Mesendoderm (in vitro differentiated cells): ENCODE results near the gene NEUROG1.

Source experiments
- DNase-seq: peaks from one replicate; pipeline ENCODE4 v3.0.0; 2013
- H2AK5ac ChIP-seq: 2 replicates; pipeline ENCODE4 v1.6.1; 2013; ENCODE audit warnings: low read length, inconsistent platforms
- H2BK120ac ChIP-seq: 2 replicates; pipeline ENCODE4 v1.6.1; 2013; ENCODE audit warnings: low read depth, mild to moderate bottlenecking, low read length, moderate library complexity, mixed read lengths
- H2BK15ac ChIP-seq: replicated peaks from 2 replicates; pipeline ENCODE4 v1.6.1; 2013; ENCODE audit warnings: low read depth, mild to moderate bottlenecking, moderate library complexity
- H2BK5ac ChIP-seq: 2 replicates; pipeline ENCODE4 v1.6.1; 2013; ENCODE audit warnings: low read length, inconsistent platforms
- H3K18ac ChIP-seq: 2 replicates; pipeline ENCODE4 v1.6.1; 2013; ENCODE audit warnings: mild to moderate bottlenecking, low read length, mixed read lengths
- H3K23ac ChIP-seq: one replicate; pipeline ENCODE4 v1.6.1; 2013; ENCODE audit warnings: low read length
- H3K27ac ChIP-seq: 2 replicates; pipeline ENCODE4 v1.5.1; 2013; ENCODE audit warnings: low read depth, mild to moderate bottlenecking, inconsistent platforms, low read length, moderate library complexity
- H3K27me3 ChIP-seq: 2 replicates; pipeline ENCODE4 v1.6.1; 2013; ENCODE audit warnings: low read length, control low read depth, mild to moderate bottlenecking, inconsistent platforms; ENCODE audit not compliant: insufficient read depth, poor library complexity
- H3K36me3 ChIP-seq: 2 replicates; pipeline ENCODE4 v1.6.1; 2013; ENCODE audit warnings: low read length, inconsistent platforms; ENCODE audit not compliant: control insufficient read depth, insufficient read depth
- H3K4ac ChIP-seq: one replicate; pipeline ENCODE4 v1.6.1; 2013; ENCODE audit warnings: low read depth, mild to moderate bottlenecking, low read length, moderate library complexity
- H3K4me1 ChIP-seq: 2 replicates; pipeline ENCODE4 v1.6.1; 2013; ENCODE audit warnings: low read depth, low read length, inconsistent platforms; ENCODE audit not compliant: control insufficient read depth
- H3K4me2 ChIP-seq: 2 replicates; pipeline ENCODE4 v1.6.1; 2013; ENCODE audit warnings: low read length
- H3K4me3 ChIP-seq: 2 replicates; pipeline ENCODE4 v1.5.1; 2013; ENCODE audit warnings: mild to moderate bottlenecking, low read length
- H3K56ac ChIP-seq: one replicate; pipeline ENCODE4 v1.6.1; 2013; ENCODE audit warnings: low read length
- H3K79me1 ChIP-seq: 2 replicates; pipeline ENCODE4 v1.6.1; 2013; ENCODE audit warnings: low read length, inconsistent platforms
- H3K79me2 ChIP-seq: 2 replicates; pipeline ENCODE4 v1.6.1; 2013; ENCODE audit warnings: mild to moderate bottlenecking, low read length; ENCODE audit not compliant: control insufficient read depth, insufficient read depth
- H3K9ac ChIP-seq: 2 replicates; pipeline ENCODE4 v1.6.1; 2013; ENCODE audit warnings: low read length, inconsistent platforms
- H4K5ac ChIP-seq: one replicate; pipeline ENCODE4 v1.6.1; 2013; ENCODE audit warnings: low read length
- H4K8ac ChIP-seq: one replicate; pipeline ENCODE4 v1.6.1; 2013; ENCODE audit warnings: low read depth, mild to moderate bottlenecking, control low read depth, low read length, moderate library complexity
- WGBS: extraction: QIAGEN DNeasy Blood & Tissue Kit; methylation state at CpG from one replicate; pipeline ENCODE4 v1.1.7; 2013; ENCODE audit warnings: low lambda C conversion rate, missing lambda C conversion rate; ENCODE audit not compliant: insufficient coverage; ENCODE audit errors: extremely low coverage; 5-methylcytosine and 5-hydroxymethylcytosine counted together

NEUROG1 gene

DNA sequence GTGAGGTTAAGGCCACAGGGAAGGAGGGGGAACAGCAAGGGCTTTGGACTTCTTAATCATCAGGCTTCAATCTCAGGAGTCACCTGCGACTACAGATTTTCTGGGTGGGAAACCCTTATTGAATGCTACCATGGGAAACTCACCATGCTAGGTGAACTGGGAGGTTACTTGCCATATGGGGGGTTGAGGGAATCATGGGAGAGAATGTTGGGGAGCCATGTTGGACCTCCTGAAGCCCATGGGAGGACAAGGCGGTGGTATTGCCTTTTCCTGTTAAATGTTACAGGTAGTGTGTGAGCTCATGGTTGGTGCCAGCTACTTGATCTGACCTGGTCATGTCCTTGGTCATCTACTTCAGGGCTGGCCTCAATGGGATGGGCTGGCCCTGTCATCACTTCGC lies 31.4 kb downstream of the NEUROG1 start:
- H3K36me3 ChIP-seq, result no peaks in the 10 kb centered on the region
- WGBS, result no CpG with 5 or more reads among the region's 3 CpGs
- peaks cover 22% of the 10 kb centered on the region for H3K27me3 ChIP-seq

DNA sequence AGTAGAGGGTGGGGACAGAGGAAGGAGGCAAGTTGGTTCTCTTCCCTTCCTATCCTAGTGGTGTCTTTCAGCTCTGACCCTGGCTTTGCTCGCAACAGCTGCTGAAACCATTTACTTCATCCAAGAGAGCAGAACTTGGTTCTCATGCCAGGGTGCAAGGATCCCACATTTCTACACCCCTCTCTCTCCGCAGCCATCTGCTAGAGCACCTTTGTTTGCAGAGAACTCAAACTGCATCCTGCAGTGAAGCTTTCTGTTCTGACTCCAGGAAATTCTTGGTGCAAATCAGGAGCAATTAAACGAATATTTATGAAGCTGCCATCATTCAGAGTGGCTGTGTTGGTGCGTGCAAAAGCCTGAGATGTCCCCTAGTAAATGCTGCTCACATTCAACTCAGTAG lies 31.9 kb downstream of the NEUROG1 start:
- Histone ChIP-seq H2AK5ac (no peak overlapping the region), H3K56ac (no peak overlapping the region), H3K9ac (no peak overlapping the region), H4K8ac (no peak overlapping the region), H3K4me2 (no peak overlapping the region), H3K4me3 (no peak overlapping the region), H3K27ac (no peak overlapping the region), H3K79me1 (no peaks in the 10 kb centered on the region), H3K36me3 (no peaks in the 10 kb centered on the region), H3K4me1 (no peaks in the 10 kb centered on the region), H2BK15ac (no peak overlapping the region), H3K4ac (no peak overlapping the region), H3K18ac (no peak overlapping the region), H2BK5ac (no peak overlapping the region), H3K27me3 (peaks cover 23% of the 10 kb centered on the region), H3K23ac (no peak overlapping the region), H2BK120ac (no peak overlapping the region), H4K5ac (no peak overlapping the region), H3K79me2 (no peaks in the 10 kb centered on the region)
- DNase-seq, result no peak
- WGBS, result no CpG with 5 or more reads among the region's 4 CpGs

More for the DNA sequence above, 31.4 kb downstream of the NEUROG1 start:
- no peaks in the 10 kb centered on the region for H3K4me1 ChIP-seq
- H2BK15ac ChIP-seq, result no peak overlapping the region
- no peak overlapping the region for H4K5ac ChIP-seq
- no peak overlapping the region for H3K9ac ChIP-seq
- no peaks in the 10 kb centered on the region for H3K79me1 ChIP-seq
- H3K23ac ChIP-seq, result no peak overlapping the region
- H2AK5ac ChIP-seq, result no peak overlapping the region
- H2BK5ac ChIP-seq, result no peak overlapping the region
- H3K4ac ChIP-seq, result no peak overlapping the region
- no peak overlapping the region for H3K56ac ChIP-seq
- no peak overlapping the region for H3K27ac ChIP-seq
- no peak for DNase-seq
- H3K79me2 ChIP-seq, result no peaks in the 10 kb centered on the region
- H3K18ac ChIP-seq, result no peak overlapping the region
- H2BK120ac ChIP-seq, result no peak overlapping the region
- no peak overlapping the region for H3K4me2 ChIP-seq
- no peak overlapping the region for H4K8ac ChIP-seq
- H3K4me3 ChIP-seq, result no peak overlapping the region

DNA sequence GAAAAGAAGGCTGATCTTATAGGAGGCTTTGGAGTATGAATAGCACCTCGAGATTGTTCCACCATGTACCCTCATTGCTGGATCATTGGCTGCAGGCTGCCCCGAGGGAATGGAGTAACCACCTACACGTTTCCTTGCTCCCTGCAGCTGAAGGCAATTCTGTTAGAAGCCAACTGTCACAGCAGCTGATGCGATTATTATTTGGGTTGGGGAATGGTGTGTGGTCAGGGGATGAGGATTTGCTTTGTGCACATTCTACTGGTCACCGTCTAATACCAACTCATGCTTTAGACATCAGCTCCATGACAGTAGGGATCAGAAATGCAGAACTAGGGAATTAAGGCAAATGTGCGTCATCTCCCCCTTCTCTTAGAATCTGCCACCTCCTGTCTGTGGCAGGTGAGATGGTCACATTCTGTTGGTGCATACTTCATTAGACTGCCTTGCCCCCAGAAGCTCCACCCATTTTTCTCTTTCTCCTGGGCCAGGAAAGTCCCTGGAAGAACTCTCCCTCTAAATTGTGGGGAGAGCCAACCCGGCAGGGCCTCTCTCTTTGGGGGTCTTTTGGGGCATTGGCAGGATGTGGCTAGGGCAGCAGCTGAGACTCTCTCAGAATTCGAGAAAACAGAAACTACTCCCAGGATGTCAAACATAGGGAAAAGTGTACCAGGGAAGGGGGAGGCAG lies 32.8 kb downstream of the NEUROG1 start:
- Histone ChIP-seq H2BK120ac (no peak overlapping the region), H3K4ac (no peak overlapping the region), H4K5ac (no peak overlapping the region), H2AK5ac (no peak overlapping the region), H2BK15ac (no peak overlapping the region), H3K9ac (no peak overlapping the region), H3K27me3 (peaks cover 16% of the 10 kb centered on the region), H3K18ac (no peak overlapping the region), H3K23ac (no peak overlapping the region), H3K4me3 (no peak overlapping the region), H3K4me1 (no peaks in the 10 kb centered on the region), H3K56ac (no peak overlapping the region), H4K8ac (no peak overlapping the region), H3K4me2 (no peak overlapping the region), H3K79me2 (no peaks in the 10 kb centered on the region), H2BK5ac (no peak overlapping the region), H3K79me1 (no peaks in the 10 kb centered on the region), H3K27ac (no peak overlapping the region), H3K36me3 (no peaks in the 10 kb centered on the region)
- no CpG with 5 or more reads among the region's 8 CpGs for WGBS
- DNase-seq, result no peak

DNA sequence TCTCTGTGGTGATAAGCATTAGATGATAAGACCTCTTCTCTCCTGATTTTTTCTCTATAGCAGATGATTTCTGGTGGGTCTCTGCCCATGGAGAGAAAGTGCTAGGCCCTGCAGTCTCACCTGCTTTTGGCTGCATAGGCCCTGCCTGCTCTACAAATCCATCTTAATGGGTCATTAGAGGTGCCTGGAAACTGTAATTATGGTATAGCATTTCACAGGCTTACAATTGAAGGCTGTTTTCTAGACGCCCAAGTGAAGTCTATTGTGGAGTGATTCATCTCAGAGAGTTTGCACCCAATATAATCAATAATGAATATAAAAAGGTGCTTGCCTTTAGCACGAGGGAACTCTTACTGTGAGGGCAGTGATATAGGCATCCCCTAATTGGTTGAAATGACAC lies 33.8 kb downstream of the NEUROG1 start:
- Histone ChIP-seq H3K36me3 (no peaks in the 10 kb centered on the region), H3K9ac (no peak overlapping the region), H3K23ac (no peak overlapping the region), H3K4me1 (no peaks in the 10 kb centered on the region), H3K4me3 (no peak overlapping the region), H2BK5ac (no peak overlapping the region), H3K79me1 (no peaks in the 10 kb centered on the region), H2BK15ac (no peak overlapping the region), H3K27ac (no peak overlapping the region), H3K18ac (no peak overlapping the region), H3K4me2 (no peak overlapping the region), H2BK120ac (no peak overlapping the region), H3K56ac (no peak overlapping the region), H3K27me3 (peaks cover 18% of the 10 kb centered on the region), H4K8ac (no peak overlapping the region), H2AK5ac (no peak overlapping the region), H3K4ac (no peak overlapping the region), H3K79me2 (no peaks in the 10 kb centered on the region), H4K5ac (no peak overlapping the region)
- DNase-seq, result no peak
- WGBS, result no CpG with 5 or more reads among the region's 2 CpGs

DNA sequence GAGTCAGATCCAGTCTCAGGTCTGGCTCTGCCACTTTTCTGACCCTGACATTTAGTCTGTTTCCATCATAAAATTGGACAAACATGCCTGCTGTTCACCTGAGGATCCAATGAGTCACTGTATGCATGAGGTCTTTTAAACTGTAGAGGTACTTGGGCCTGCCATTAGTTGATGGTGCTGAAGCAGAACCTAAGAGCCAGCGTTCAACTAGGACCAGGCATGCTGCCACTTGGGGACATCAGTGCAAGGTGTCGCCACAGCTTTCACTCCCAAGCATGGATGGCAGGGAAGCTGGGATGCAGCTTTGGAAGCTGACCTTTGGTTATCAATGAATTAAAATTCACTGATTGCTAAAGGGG lies 37.1 kb downstream of the NEUROG1 start:
- Histone ChIP-seq H2AK5ac (no peak overlapping the region), H3K4me2 (no peak overlapping the region), H4K8ac (no peak overlapping the region), H3K36me3 (no peaks in the 10 kb centered on the region), H4K5ac (no peak overlapping the region), H3K79me2 (no peaks in the 10 kb centered on the region), H3K23ac (no peak overlapping the region), H3K27ac (no peak overlapping the region), H3K56ac (no peak overlapping the region), H3K9ac (no peak overlapping the region), H2BK15ac (no peak overlapping the region), H3K27me3 (peaks cover 24% of the 10 kb centered on the region), H3K18ac (no peak overlapping the region), H3K4me1 (no peaks in the 10 kb centered on the region), H3K79me1 (no peaks in the 10 kb centered on the region), H2BK5ac (no peak overlapping the region), H3K4me3 (no peak overlapping the region), H3K4ac (no peak overlapping the region), H2BK120ac (no peak overlapping the region)
- DNase-seq, result no peak
- WGBS, result no CpG with 5 or more reads among the region's 2 CpGs

DNA sequence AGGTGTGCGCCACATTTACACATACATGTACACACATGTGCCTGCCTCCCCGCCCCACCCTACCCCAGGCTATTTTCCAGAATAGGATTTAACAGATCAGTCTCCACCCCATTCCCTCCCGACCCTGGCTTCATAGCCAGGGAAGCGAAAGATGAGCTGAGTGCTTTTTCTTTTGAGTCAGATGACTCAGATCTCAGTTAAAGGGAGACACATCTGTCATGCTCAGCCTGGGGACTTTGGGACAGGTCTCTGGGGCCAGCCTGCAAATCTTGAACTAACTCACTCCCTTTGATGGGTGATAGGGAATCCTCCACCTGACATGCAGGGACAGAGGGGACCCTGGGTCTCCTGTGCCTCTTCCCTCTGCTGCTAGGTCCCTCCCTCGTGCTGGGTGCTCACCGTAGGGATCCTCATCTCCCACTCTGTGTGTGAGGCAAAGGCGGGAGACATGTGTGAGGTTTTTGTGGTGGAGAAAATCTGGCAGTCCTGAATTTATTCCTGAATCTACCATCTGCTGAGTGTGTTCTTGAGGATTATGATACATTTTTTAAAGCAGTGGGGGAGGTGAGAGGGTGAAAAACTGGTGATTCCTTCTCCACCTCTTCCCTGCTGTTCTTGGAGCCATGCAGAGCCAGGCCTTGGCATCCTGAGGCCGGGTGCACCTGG lies 37.7 kb downstream of the NEUROG1 start:
- H3K79me2 ChIP-seq, result no peaks in the 10 kb centered on the region

More for the DNA sequence above, 37.7 kb downstream of the NEUROG1 start:
- Histone ChIP-seq H3K4me3 (no peak overlapping the region), H3K56ac (no peak overlapping the region), H2BK5ac (no peak overlapping the region), H3K9ac (no peak overlapping the region), H3K4ac (no peak overlapping the region), H2AK5ac (no peak overlapping the region), H3K4me2 (no peak overlapping the region), H3K36me3 (no peaks in the 10 kb centered on the region), H2BK120ac (no peak overlapping the region), H2BK15ac (no peak overlapping the region), H3K4me1 (no peaks in the 10 kb centered on the region), H4K5ac (no peak overlapping the region), H3K79me1 (no peaks in the 10 kb centered on the region), H3K27me3 (peaks cover 24% of the 10 kb centered on the region), H3K23ac (no peak overlapping the region), H4K8ac (no peak overlapping the region), H3K27ac (no peak overlapping the region), H3K18ac (no peak overlapping the region)
- no peak for DNase-seq
- WGBS, result no CpG with 5 or more reads among the region's 8 CpGs
